Peyer's patch (tissue), 4 donors: ENCODE data around the gene TOMT. TPM values are rescaled to one million over a fixed set of nuclear protein-coding genes. Genes with fewer than 3 reads are reported as not detected.

Experiments
- DNase-seq, 3 donors: peaks; one replicate each; pipeline ENCODE4 v3.0.0-alpha.2; 2017 to 2019
- H3K27ac ChIP-seq, 4 donors: fragments of 200-600 bp; sonication (generic); one replicate each; pipeline ENCODE4 v1.5.1; 2016 to 2019
- H3K27me3 ChIP-seq, 2 donors: fragments of 200-600 bp; sonication (generic); one replicate each; pipeline ENCODE4 v1.5.1; 2019
- H3K36me3 ChIP-seq, 3 donors: fragments of 200-600 bp; sonication (generic); one replicate each; pipeline ENCODE4 v1.5.1; 2016 to 2019
- H3K4me1 ChIP-seq, 4 donors: fragments of 200-600 bp; sonication (generic); one replicate each; pipeline ENCODE4 v1.5.1; 2016 to 2019
- H3K4me3 ChIP-seq, 4 donors: fragments of 200-600 bp; sonication (generic); 1 replicate in 3 of 4; 2 replicates in 1 of 4; pipeline ENCODE4 v1.5.1; 2016 to 2019; ENCODE audit warnings: mild to moderate bottlenecking in 1 of 4
- H3K9me3 ChIP-seq, 4 donors: fragments of 200-600 bp; sonication (generic); one replicate each; pipeline ENCODE4 v1.5.1; 2016 to 2019; ENCODE audit warnings: mild to moderate bottlenecking in 1 of 4
- CTCF ChIP-seq, 6 experiments: fragments of 450-650 bp in 4 of 6; fragments of 200-600 bp in 2 of 6; sonication (generic) in 1 of 6; IDR thresholded peaks; one replicate each; pipeline ENCODE4 v1.5.1; 2017 to 2019; ENCODE audit warnings: antibody characterized with exemption in 6 of 6, mild to moderate bottlenecking in 3 of 6, moderate library complexity in 1 of 6
- POLR2A ChIP-seq, 2 donors: fragments of 450-650 bp; IDR thresholded peaks; one replicate each; pipeline ENCODE4 v1.5.1; 2017; ENCODE audit warnings: antibody characterized with exemption in 2 of 2, mild to moderate bottlenecking in 2 of 2, moderate library complexity in 2 of 2
- total RNA-seq, 4 donors: library from RNA; depleted of rRNA; stranded (reverse); fragments of >200 nt; gene quantifications; one replicate each; pipeline ENCODE4 v1.1.0, GENCODE V29; 2016

Gene TOMT
- total RNA-seq, 4 donors from 2014 or later, result not detected

DNA sequence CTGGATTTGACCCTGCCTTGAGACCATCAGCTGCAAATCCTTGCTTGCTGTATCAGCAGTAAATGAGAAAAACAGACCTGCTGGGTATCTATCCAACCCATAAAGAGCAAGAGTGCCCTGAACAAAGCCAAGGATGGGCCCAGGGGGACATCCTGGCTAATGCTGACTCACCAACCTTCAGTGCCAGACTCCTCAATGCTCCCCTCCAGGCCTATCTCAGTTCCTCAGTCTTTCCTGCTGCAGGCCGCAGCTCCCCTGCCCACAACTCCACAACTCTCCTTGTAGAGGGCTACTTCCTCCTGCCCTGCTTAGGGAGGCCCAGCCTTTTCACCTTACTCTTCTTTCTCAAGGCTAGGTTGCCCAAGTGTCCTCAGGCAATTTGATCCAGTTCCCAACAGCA lies 5.3 kb upstream of the TOMT start:
- peaks cover 0 to 30% (median 8%) of the 10 kb centered on the region in 4 donors for H3K4me1 ChIP-seq
- H3K9me3 ChIP-seq, result no peaks in the 10 kb centered on the region
- H3K36me3 ChIP-seq, result peaks cover 0 to 39% (median 0%) of the 10 kb centered on the region in 3 donors
- peak overlapping the region in 1 of 4 donors; percentile 4 for H3K27ac ChIP-seq
- no peak for DNase-seq
- TF ChIP-seq CTCF (IDR thresholded peaks at IDR 0.05) (no peak), POLR2A (IDR thresholded peaks at IDR 0.05) (no peak)
- H3K4me3 ChIP-seq, result no peak overlapping the region
- H3K27me3 ChIP-seq, result no peaks in the 10 kb centered on the region

DNA sequence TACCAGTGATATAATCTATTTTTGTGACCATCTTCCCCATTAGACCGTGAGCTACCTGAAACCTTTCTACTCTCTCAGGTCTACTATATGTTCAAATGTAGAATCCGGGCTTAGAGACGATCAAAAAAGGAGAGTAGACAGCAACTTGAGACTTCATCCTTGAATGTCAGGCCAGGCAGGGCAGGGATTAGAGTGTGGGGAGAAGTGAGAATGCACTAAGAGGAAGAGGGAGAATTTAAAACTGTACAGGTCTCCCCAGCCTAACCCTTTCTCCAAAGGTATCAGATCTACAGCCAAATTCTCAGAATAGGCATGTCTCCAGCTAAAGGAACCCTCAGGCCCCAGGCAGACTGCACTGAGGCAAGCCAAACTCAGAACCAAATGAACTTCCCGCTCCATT lies 3.6 kb upstream of the TOMT start:
- Histone ChIP-seq H3K9me3 (no peaks in the 10 kb centered on the region), H3K4me3 (peak overlapping the region; percentile 73 to 95 (median 82)), H3K27me3 (no peaks in the 10 kb centered on the region), H3K36me3 (peaks cover 0 to 22% (median 0%) of the 10 kb centered on the region in 3 donors), H3K4me1 (peaks cover 0 to 30% (median 8%) of the 10 kb centered on the region in 4 donors), H3K27ac (peak overlapping the region; percentile 88 to 99 (median 92))
- no peak for DNase-seq
- TF ChIP-seq CTCF (IDR thresholded peaks at IDR 0.05) (no peak), POLR2A (IDR thresholded peaks at IDR 0.05) (no peak)

DNA sequence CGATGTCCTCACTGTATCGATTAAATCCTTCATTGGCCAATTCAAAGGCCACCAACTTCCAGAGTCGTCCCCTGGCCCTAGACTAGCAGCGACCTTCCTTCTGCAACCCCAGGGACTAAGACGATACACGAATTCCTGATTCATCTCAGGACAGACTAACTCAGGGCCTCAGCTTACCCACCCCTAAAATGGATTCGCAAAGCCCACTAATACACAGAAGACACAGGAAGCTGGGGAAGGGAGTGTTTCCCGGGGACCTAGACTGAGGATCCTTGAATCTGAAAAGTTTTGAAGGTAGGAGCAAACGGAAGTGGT lies 3.1 kb upstream of the TOMT start:
- Histone ChIP-seq H3K9me3 (no peaks in the 10 kb centered on the region), H3K4me1 (peaks cover 0 to 30% (median 8%) of the 10 kb centered on the region in 4 donors), H3K27ac (peak overlapping the region; percentile 88 to 99 (median 92)), H3K4me3 (peak overlapping the region; percentile 73 to 95 (median 82)), H3K36me3 (peaks cover 0 to 18% (median 0%) of the 10 kb centered on the region in 3 donors), H3K27me3 (no peaks in the 10 kb centered on the region)
- DNase-seq, result no peak
- TF ChIP-seq CTCF (IDR thresholded peaks at IDR 0.05) (no peak), POLR2A (IDR thresholded peaks at IDR 0.05) (no peak)

- H3K27ac ChIP-seq, result peak within 1 kb of the TSS; percentile 88 to 99 (median 92)
- peaks cover 0 to 30% (median 8%) of the 10 kb centered on the region in 4 donors for H3K4me1 ChIP-seq
- peak; percentile 99 to 100 (median 99) for DNase-seq
- H3K4me3 ChIP-seq, result peak within 1 kb of the TSS; percentile 73 to 95 (median 82)
- peaks cover 0 to 12% (median 0%) of the 10 kb centered on the region in 3 donors for H3K36me3 ChIP-seq
- TF ChIP-seq POLR2A (IDR thresholded peaks at IDR 0.05), result peak; percentile 60 to 78
- peak; percentile 6 to 71 (median 58) for TF ChIP-seq CTCF (IDR thresholded peaks at IDR 0.05)
- no peaks in the 10 kb centered on the region for H3K9me3 ChIP-seq
- H3K27me3 ChIP-seq, result no peaks in the 10 kb centered on the region
Measured at GRCh38 chr11:72102946-72103753, 2.6 kb upstream of the TOMT start, which contains the start of gene LAMTOR1. LAMTOR1 (minus strand) TSS chr11:72103297; CDS start chr11:72103224, 73 bp downstream.

DNA sequence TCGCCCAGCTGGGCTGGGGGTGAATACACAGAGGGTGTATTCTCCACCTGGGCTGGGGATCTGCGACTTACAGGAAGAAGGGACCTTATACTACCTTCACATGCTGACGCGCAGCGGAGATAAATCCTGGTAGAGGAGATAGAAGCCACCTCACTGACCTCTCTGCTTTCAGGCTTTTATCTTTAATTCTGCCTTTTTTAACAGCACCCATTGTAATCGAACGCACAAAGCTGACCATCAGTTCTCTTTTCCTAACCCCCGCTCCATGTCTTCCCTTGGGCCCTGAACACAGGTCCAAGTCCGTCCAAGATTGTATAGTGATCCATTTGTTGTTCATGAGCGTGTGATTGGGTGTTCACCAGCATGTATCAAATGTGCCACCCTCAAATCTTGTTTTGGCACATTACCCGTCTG lies 2.0 kb upstream of the TOMT start:
- peak in 1 of 3 donors; percentile 16 for DNase-seq
- peak overlapping the region; percentile 88 to 99 (median 92) for H3K27ac ChIP-seq
- no peaks in the 10 kb centered on the region for H3K9me3 ChIP-seq
- H3K4me1 ChIP-seq, result peaks cover 0 to 30% (median 8%) of the 10 kb centered on the region in 4 donors
- no peaks in the 10 kb centered on the region for H3K27me3 ChIP-seq
- TF ChIP-seq POLR2A (IDR thresholded peaks at IDR 0.05) (no peak), CTCF (IDR thresholded peaks at IDR 0.05) (peak in 1 of 6 experiments; percentile 6)
- H3K36me3 ChIP-seq, result peaks cover 0 to 6% (median 0%) of the 10 kb centered on the region in 3 donors
- H3K4me3 ChIP-seq, result peak overlapping the region; percentile 73 to 95 (median 82)
